Type B pancreatic cell (in vitro differentiated cells): ENCODE measurements around the gene DPT. TPM values are rescaled to one million over a fixed set of nuclear protein-coding genes. Genes with fewer than 3 reads are reported as not detected.

Experiments used
- DNase-seq: peaks from one replicate; pipeline ENCODE4 v3.0.0; 2021; ENCODE audit warnings: mixed read lengths; ENCODE audit not compliant: unreplicated experiment; ENCODE audit errors: extremely low spot score
- H3K27ac Mint-ChIP-seq: 2 replicates; pipeline ENCODE4 v1.8.0; 2021; ENCODE audit warnings: mild to moderate bottlenecking, mixed read lengths
- H3K27me3 Mint-ChIP-seq: 2 replicates; pipeline ENCODE4 v1.8.0; 2021; ENCODE audit warnings: mixed read lengths
- H3K36me3 Mint-ChIP-seq: 2 replicates; pipeline ENCODE4 v1.8.0; 2021; ENCODE audit warnings: mixed read lengths
- H3K4me1 Mint-ChIP-seq: one replicate; pipeline ENCODE4 v1.8.0; 2021; ENCODE audit warnings: mixed read lengths; ENCODE audit not compliant: unreplicated experiment
- H3K4me3 Mint-ChIP-seq: 2 replicates; pipeline ENCODE4 v1.8.0; 2021; ENCODE audit warnings: mild to moderate bottlenecking, mixed read lengths
- H3K9me3 Mint-ChIP-seq: 2 replicates; pipeline ENCODE4 v1.8.0; 2021; ENCODE audit warnings: mixed read lengths
- total RNA-seq: library from RNA; stranded (reverse); gene quantifications from 2 replicates; pipeline ENCODE4 v1.2.1, GENCODE V29; 2021; ENCODE audit warnings: low replicate concordance
- TF ChIP-seq, protein P1 (sequence below): fragments of 200-600 bp; sonication (generic); conservative IDR thresholded peaks from 2 replicates; pipeline ENCODE4 v1.5.0; 2021; ENCODE audit warnings: antibody characterized with exemption, mild to moderate bottlenecking

The DPT gene
- total RNA-seq, 1 donor from 2014 or later = 0.22 TPM

DNA sequence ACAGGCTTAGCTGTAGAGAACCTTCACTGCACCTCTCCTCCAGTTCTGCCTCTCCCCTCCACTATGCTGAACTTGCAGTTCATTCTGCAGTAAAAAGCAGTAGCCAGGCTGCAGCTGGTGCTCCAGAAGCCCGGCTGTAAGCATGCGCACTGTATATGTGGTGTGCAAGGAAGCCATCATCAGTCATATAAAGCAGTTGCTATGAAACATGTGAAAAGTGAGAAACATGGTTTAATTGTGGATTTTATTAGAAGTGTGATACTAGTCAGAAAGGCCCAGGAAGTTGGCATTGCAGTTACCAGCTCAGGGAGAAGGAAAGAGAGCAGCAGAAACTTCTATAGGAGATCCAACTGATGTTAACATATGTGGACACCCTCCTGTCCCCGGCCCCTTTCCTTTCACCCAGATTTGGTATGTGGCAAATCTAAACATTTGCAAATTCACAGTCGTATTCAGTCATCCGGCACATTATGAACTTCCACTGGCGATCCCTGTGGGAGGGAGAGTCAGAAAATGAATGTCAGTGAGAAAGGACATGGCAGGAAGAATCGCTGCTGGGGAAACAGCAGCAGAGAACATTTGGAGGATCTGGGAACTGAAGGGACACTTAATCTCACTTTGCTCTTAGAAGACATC, 32.8 kb downstream of the DPT start:
- Mint-ChIP-seq H3K4me3 (no peak overlapping the region), H3K9me3 (no peaks in the 10 kb centered on the region), H3K27ac (no peak overlapping the region), H3K36me3 (no peaks in the 10 kb centered on the region), H3K27me3 (no peaks in the 10 kb centered on the region), H3K4me1 (peaks cover 16% of the 10 kb centered on the region)
- DNase-seq = no peak
- TF ChIP-seq, protein P1, sequence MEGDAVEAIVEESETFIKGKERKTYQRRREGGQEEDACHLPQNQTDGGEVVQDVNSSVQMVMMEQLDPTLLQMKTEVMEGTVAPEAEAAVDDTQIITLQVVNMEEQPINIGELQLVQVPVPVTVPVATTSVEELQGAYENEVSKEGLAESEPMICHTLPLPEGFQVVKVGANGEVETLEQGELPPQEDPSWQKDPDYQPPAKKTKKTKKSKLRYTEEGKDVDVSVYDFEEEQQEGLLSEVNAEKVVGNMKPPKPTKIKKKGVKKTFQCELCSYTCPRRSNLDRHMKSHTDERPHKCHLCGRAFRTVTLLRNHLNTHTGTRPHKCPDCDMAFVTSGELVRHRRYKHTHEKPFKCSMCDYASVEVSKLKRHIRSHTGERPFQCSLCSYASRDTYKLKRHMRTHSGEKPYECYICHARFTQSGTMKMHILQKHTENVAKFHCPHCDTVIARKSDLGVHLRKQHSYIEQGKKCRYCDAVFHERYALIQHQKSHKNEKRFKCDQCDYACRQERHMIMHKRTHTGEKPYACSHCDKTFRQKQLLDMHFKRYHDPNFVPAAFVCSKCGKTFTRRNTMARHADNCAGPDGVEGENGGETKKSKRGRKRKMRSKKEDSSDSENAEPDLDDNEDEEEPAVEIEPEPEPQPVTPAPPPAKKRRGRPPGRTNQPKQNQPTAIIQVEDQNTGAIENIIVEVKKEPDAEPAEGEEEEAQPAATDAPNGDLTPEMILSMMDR = no peak

DNA sequence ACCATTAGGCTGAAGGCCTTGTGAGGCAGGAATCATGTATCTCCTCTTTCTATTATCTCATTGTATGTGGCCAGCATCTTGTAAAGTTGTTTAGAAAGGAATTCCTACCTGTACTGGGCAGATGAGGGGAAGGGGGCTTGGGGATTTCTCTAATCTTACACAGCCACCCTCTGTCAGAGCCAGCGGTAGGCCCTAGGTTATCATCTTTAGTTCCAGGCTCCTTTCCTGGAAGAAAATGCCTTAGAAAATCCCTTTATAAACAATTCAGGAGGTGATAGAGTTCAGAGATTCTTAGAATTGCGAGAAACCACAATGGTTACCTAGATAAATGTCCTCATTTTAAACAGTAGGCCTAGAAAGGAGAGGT, 35.2 kb downstream of the DPT start:
- Mint-ChIP-seq H3K4me3 (no peak overlapping the region), H3K27ac (no peak overlapping the region), H3K36me3 (no peaks in the 10 kb centered on the region), H3K9me3 (no peaks in the 10 kb centered on the region), H3K27me3 (no peaks in the 10 kb centered on the region), H3K4me1 (peaks cover 26% of the 10 kb centered on the region)
- TF ChIP-seq, protein P1 = no peak
- no peak for DNase-seq

DNA sequence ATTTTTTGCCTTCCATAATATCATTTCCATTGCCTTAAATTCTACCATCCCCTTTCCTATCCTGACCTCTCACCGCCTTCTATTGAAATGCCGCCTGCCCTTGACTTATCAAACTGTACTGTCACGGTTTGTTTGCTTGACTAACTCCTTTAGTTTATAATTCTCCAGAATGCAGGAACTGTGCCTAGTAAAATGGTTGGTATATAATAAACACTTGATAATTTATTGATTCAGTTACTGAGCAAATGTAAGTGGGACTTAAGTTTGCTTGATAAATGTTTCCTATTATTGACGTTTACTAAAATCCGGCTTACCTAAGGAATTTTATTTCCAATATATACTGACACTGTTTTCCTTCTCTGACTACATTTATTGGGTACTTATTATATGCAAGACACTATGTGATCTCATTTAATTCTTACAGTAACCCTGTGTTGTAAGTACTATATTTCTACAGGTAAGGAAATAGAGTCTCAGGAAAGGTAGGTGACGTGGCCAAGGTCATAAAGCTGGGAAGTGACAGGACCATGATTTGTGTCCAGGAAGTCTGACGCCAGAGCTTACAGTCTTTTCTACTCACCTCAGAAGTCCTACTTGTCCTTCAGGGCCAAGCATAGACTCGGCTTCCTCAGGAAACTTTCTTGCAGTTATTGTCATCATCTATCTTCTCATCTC, 35.7 kb downstream of the DPT start:
- Mint-ChIP-seq H3K36me3 (no peaks in the 10 kb centered on the region), H3K9me3 (no peaks in the 10 kb centered on the region), H3K4me1 (peaks cover 29% of the 10 kb centered on the region), H3K27me3 (no peaks in the 10 kb centered on the region), H3K4me3 (no peak overlapping the region), H3K27ac (no peak overlapping the region)
- TF ChIP-seq, protein P1 = no peak
- DNase-seq = no peak

DNA sequence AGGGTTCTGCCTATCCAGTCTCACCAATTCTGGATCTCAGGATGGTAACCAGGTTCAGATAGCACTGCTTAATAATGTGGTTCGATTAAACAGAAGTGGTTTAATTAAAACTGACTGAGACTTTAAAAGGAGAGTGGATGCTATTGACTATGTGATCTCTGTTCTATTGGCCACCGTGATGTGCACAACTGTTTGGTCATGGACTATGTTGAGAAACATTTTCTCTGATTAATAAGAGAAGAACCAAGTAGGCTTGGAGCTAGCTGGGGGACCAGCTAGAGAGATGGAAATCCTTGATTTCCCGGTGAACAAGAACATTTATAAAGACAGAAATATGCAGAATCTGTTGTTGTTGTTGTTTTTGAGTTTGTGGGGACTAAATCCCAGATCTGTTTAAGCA, 36.5 kb downstream of the DPT start:
- no peaks in the 10 kb centered on the region for H3K27me3 Mint-ChIP-seq
- no peak overlapping the region for H3K27ac Mint-ChIP-seq
- no peaks in the 10 kb centered on the region for H3K36me3 Mint-ChIP-seq
- DNase-seq = no peak
- TF ChIP-seq, protein P1 = no peak
- peaks cover 29% of the 10 kb centered on the region for H3K4me1 Mint-ChIP-seq
- no peak overlapping the region for H3K4me3 Mint-ChIP-seq
- no peaks in the 10 kb centered on the region for H3K9me3 Mint-ChIP-seq

DNA sequence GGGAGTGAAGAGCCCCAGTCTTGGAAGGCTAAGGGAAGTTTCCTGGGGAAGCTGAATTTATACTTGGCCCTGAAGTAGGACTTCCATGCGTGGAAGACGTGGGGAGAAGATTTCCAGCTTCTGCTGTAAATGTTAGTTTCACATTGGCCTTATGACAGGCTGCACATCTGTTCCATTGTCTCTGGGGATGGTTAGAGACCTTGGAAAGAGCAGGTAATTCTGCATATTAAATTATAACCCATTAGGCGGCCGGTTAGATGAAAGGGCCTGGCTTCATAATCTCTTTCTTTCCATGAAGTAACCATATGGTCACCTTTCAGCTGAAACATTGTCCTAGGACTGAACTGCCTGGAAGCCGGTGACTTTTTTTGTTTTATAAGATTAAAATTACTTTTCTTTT, 37.5 kb downstream of the DPT start:
- TF ChIP-seq, protein P1 = no peak
- Mint-ChIP-seq H3K9me3 (no peaks in the 10 kb centered on the region), H3K4me3 (no peak overlapping the region), H3K27ac (no peak overlapping the region), H3K4me1 (peaks cover 36% of the 10 kb centered on the region), H3K36me3 (no peaks in the 10 kb centered on the region), H3K27me3 (no peaks in the 10 kb centered on the region)
- no peak for DNase-seq
